HS-5 (cell line): ENCODE measurements around the gene MYO7A.

ENCODE experiments used
- DNase-seq: peaks from one replicate; pipeline ENCODE4 v3.0.0-alpha.2; 2012; ENCODE audit warnings: low read depth

The MYO7A gene

DNA sequence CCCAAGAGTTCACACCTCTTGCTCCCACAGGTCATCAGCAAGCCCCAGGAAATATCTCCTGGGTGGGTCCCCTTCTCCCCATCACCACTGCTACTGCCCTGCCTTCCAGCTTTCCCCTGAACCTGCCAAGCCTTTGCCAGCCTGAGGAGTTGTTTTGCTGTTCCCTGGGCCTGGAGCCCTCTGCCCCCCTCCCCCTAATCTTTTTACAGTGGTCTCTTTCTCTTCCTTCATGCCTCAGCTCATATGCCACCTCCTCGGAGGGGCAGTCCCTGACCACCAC, 18.9 kb downstream of the MYO7A start:
- no peak for DNase-seq

DNA sequence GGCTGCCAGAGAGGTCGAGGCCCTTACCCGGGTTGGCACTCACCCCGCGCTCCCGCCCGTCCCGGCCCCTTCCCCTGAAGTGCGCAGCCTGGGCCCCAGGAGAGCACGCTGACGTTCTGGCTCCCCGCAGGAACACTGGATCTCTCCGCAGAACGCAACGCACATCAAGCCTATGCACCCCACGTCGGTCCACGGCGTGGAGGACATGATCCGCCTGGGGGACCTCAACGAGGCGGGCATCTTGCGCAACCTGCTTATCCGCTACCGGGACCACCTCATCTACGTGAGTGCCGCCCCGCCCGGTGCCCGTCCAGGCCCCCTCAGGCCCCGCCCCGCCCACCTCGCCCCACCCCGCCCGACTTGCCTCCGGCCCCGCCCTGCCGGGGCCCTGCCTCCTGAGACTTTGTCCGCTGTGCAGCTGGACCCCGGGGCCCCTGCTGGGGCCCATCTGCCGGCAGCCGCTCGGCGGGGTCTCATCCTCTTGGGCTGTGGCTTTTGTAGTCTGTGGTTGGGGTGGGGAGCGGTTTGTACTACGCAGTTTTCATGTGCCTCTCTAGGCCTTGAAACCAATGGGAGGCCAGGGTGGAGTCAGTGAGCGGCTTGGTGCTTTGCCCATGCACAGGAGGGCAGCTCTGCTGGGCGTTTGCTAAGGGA, 19.7 kb downstream of the MYO7A start:
- DNase-seq = no peak

DNA sequence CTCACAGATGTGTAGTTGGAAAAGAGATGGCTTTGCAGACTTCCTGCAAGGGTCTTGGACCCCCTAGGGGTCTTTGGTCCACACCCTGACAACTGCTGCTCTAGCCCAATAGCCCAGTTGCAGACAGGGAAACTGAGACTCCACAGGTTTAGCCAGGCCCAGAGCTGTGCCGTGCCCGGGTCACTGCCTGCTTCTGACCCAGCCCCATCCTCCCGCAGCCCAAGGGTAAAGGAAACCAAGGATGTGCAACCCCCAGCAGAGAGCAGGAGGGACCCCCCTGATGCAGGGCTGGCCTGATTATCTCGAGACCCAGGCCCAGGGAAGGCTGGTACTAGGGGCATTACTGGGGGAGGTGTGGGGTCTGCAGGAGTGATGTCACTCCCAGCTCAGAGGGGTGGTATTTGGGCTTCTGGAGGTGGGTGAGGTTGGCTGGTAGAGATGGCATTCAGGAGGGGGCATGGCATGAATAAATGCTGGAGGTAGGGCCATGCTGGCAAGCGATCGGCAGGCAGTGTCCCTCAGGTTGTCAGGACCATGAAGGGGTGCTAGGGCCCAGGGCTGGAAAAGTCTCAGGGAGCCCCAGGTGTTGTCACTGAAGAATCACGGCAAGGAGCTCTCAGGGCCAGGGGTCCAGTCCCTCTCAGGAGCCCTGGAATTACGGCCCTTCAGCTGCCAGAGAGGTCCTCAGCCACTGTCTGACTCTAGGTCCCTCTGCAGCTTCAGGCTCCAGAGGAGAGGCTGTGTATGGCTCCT, 21.1 kb downstream of the MYO7A start:
- DNase-seq = no peak

DNA sequence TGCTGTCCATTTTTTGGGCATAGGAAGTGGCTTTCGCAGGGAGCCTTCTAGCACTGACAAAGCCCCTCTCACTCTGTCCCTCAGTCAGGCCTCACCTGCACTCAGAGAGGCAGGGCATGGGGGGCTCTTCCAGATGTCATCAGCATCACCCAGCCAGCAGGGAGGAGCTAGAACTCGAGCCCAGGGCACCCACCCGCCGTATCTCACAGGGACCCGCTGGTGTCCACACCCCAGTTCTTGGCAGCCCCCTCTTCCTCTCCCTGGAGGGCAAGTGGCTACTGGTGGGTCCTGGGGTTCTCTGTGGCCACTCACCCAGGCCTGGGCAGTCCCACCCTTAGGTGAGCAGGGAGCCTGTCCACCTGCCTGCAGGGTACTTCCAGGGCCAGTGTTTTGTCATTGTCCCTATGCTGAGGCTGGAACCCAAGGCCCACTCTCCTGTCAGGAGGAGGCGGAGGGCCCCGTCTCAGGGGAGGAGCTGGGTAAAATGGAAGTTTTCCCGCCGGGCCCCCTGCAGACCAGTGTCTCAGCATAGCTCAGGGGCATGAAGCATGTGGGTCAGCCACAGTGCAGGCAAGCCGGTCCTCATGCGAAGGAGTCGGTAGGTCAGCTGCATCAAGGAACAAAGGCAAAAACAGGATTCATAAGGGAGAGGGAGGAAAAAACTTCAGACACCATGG, 21.8 kb downstream of the MYO7A start:
- no peak for DNase-seq

- no peak for DNase-seq
Observed at GRCh38 chr11:77150836-77151235, 22.8 kb downstream of the MYO7A start.

GRCh38 chr11:77151804-77152509, 23.9 kb downstream of the MYO7A start:
- DNase-seq = no peak

- no peak for DNase-seq
Observed at GRCh38 chr11:77152846-77153245, 24.8 kb downstream of the MYO7A start.

DNA sequence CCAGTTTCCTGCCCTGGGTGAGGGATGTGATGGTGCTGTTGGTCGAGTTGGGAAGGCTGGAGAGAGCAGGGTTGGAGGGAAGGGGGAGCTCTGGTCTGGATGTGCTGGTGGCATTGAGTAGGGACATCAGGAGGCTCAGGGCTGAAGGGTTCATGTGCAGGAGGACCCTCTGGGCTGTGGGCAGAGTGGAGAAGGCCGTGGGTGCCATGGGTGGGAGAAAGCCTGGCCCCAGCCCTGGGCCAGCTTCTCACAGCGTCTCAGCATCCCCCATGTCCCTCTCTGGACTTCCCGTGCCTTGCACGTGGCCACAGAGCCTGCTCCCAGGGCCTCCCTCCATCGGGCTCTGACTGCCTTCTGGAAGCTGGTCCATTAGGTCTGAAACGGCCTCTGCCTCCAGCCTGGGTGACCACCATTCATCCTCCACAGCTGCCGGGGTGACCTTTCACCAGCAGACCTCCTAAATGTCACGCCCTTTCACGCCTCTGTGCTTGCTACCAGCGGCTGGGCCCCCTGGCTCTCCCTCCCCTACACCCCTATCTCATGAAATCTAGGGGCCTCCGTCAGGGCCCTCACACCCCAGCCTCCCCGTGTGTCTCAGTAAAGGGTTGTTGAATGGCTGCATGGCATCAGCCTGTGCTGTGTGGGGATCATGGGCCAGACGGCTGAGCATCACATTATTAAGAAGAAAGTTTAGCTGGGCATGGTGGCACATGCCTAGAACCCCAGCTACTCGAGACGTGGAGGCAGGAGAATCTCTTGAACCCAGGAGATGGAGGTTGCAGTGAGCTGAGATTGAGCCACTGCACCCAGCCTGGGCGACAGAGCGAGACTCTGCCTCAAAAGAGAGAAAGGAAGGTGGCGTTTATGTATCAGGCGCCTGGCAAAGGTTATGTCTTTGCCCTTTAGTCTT, 25.5 kb downstream of the MYO7A start:
- DNase-seq = no peak

- no peak for DNase-seq
Observed at GRCh38 chr11:77154381-77155081, 26.5 kb downstream of the MYO7A start.

DNA sequence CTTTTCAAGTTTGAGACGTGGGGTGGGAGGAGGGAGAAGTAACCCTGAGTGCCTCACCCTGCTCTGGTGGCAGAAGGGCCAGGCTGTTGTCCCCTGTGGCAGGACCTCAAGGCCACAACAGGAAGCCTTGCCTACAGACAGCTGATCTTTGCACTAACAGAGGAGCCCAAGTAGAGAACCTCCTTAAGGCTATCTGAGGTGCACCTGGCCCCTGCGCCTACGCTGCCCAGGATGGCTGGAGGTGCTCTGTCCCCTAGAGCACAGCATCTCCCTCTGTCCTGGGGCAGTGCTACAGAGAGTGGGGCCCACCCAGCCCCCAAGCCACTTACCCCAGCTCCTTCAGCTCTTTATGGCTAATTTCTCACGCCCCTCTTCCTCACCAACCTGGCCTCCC, 27.0 kb downstream of the MYO7A start:
- DNase-seq = no peak

DNA sequence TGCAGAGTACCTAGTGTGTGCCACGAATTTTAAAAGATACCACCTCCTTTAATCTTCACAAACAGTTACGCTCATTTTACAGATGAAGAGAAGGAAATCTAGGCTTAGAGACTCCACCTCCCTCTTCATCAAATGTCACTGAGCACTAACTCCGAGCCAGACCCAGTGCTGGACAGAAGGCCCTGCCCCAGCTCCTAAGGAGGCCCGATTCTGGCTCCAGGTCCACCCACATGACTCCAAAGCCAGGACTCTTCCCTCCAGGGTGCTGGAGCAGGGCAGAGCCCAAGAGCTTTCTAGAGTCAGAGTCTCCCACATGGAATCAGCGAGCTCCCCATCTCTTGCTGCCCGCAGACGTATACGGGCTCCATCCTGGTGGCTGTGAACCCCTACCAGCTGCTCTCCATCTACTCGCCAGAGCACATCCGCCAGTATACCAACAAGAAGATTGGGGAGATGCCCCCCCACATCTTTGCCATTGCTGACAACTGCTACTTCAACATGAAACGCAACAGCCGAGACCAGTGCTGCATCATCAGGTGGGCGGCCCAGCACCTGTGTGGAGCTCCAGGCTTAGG, 27.6 kb downstream of the MYO7A start:
- DNase-seq = no peak

GRCh38 chr11:77156396-77157195, 28.6 kb downstream of the MYO7A start:
- no peak for DNase-seq

- no peak for DNase-seq
Observed at GRCh38 chr11:77158041-77158695, 30.1 kb downstream of the MYO7A start.

DNA sequence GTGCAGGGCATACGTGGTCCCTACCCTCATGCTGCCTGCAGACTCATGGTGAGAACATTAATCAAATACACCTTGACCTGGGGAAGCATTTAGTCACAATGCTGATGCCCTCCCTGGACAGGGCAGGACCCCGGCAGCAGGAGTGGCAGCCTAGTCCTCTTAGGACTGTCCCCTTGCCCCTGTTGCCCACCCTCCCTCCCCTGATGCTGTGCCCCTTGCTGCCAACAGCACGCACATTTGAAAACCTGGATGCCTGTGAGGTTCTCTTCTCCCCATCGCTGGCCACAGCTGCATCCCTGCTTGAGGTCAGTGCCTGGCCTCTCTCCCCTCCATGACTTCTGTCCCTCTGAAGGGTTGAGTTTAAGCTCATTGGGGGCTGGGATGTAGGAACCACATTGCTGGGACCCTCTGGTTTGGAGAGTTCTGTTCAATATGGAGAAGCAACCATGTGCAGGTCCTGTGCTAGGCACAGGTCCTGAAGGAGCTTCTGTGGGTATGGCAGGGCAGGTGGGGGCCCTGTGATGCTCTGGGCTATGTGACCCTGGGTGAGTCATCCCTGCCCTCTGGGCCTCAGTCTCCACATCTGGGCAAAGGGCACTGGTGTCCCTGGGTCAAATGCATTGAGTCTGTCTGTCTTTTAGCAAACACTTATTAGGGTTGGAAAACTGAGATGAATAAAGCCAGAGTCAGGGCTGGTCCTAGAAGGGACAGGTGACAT, 31.3 kb downstream of the MYO7A start:
- no peak for DNase-seq

GRCh38 chr11:77159937-77160495, 32.0 kb downstream of the MYO7A start:
- no peak for DNase-seq

GRCh38 chr11:77163271-77163670, 35.2 kb downstream of the MYO7A start:
- DNase-seq = no peak

- no peak for DNase-seq
Observed at GRCh38 chr11:77165066-77165465, 37.0 kb downstream of the MYO7A start.

GRCh38 chr11:77166021-77166420, 38.0 kb downstream of the MYO7A start:
- no peak for DNase-seq
